IPS-18a (cell line): ENCODE results near the gene EDARADD.
"Not testable (repeated sequence)": the region's sequence is repeated elsewhere in the genome, so short reads cannot be mapped to it uniquely, and the experiment has no call there.

Source experiments
- H3K27ac ChIP-seq: one replicate; pipeline ENCODE4 v1.5.1; 2013; ENCODE audit warnings: low read length
- H3K27me3 ChIP-seq: one replicate; pipeline ENCODE4 v1.6.1; 2013; ENCODE audit warnings: mild to moderate bottlenecking, low read length; ENCODE audit not compliant: control insufficient read depth, insufficient read depth
- H3K36me3 ChIP-seq: one replicate; pipeline ENCODE4 v1.6.1; 2013; ENCODE audit warnings: low read depth, low read length; ENCODE audit not compliant: control insufficient read depth
- H3K4me1 ChIP-seq: one replicate; pipeline ENCODE4 v1.6.1; 2013; ENCODE audit warnings: low read depth, low read length; ENCODE audit not compliant: control insufficient read depth
- H3K4me3 ChIP-seq: one replicate; pipeline ENCODE4 v1.5.1; 2013; ENCODE audit warnings: low read length
- H3K9ac ChIP-seq: one replicate; pipeline ENCODE4 v1.6.1; 2013; ENCODE audit warnings: mild to moderate bottlenecking, low read length, moderate library complexity
- H3K9me3 ChIP-seq: one replicate; pipeline ENCODE4 v1.6.1; 2013; ENCODE audit warnings: low read depth, low read length; ENCODE audit not compliant: control insufficient read depth

Gene EDARADD

DNA sequence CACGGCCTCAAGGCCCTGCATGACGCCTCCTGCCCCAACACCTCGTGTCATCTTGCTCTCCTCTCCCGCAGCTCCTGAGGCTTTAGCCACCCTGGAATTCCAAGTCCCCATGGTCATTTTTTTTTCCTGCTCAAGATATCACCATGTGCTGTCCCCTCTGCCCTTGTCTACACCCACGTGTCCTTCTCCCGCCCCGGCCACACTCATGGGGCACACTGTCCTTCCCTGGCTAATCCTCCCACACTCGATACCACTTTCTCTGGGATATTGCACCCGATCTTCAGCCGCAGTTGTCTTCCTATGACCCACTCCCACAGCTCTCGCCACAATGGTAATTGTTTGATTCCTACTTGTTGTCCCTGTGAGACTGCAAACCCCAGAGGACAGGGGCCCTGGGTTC is 100.0 kb downstream of the EDARADD start:
- no peaks in the 10 kb centered on the region for H3K9me3 ChIP-seq
- H3K27ac ChIP-seq, result no peak overlapping the region
- no peaks in the 10 kb centered on the region for H3K27me3 ChIP-seq
- no peak overlapping the region for H3K4me3 ChIP-seq
- H3K4me1 ChIP-seq, result no peaks in the 10 kb centered on the region
- H3K36me3 ChIP-seq, result no peaks in the 10 kb centered on the region
- no peak overlapping the region for H3K9ac ChIP-seq

DNA sequence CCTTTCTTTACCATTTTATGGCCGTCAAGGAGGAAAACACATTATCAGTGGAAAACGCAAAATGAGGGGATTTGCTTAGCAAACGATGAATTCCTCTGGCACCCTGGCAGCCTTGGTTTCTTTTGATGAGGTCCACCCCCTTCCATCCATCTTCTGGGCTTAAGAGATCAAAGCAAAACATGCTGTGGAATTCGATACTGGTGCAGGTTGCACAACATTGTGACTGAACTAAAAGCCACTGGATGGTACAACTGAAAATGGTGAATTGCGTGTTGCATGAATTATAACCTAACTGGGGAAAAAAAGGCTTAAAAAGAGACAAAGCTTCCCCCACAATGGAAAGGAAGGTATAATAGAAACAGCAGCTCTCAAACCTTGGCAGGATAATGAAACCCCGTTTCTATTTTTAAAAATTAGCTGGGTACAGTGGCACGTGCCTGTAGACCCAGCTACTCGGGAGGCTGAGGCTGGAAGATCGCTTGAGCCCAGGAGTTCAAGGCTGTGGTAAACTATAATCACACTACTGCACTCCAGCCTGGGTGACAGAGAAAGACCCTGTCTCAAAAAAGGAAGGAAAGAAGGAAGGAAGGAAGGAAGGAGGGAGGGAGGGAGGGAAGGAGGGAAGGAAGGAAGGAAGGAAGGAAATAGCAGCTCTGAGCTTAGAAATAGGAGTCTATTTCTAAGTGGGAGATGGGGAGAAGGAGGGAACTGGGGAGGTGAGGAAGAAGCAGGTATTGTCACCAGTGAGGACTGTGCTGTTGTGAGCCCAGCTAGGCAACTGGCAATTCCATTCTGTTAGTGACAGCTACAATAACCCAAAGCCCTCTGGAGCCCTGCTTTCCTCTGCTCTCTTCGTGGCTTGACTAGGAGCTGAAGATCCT is 100.7 kb downstream of the EDARADD start:
- no peaks in the 10 kb centered on the region for H3K9me3 ChIP-seq
- no peaks in the 10 kb centered on the region for H3K4me1 ChIP-seq
- H3K27me3 ChIP-seq, result no peaks in the 10 kb centered on the region
- no peak overlapping the region for H3K4me3 ChIP-seq
- H3K27ac ChIP-seq, result no peak overlapping the region
- no peak overlapping the region for H3K9ac ChIP-seq
- H3K36me3 ChIP-seq, result no peaks in the 10 kb centered on the region

- Histone ChIP-seq H3K9ac (no peak overlapping the region), H3K4me3 (no peak overlapping the region), H3K4me1 (no peaks in the 10 kb centered on the region), H3K27ac (no peak overlapping the region), H3K9me3 (no peaks in the 10 kb centered on the region), H3K27me3 (no peaks in the 10 kb centered on the region), H3K36me3 (no peaks in the 10 kb centered on the region)
These were observed 101.5 kb downstream of the EDARADD start for GRCh38 chr1:236495467-236496112.

GRCh38 chr1:236497908-236498307 is 103.8 kb downstream of the EDARADD start:
- Histone ChIP-seq H3K27ac (no peak overlapping the region), H3K36me3 (no peaks in the 10 kb centered on the region), H3K27me3 (no peaks in the 10 kb centered on the region), H3K4me3 (no peak overlapping the region), H3K4me1 (peaks cover 5% of the 10 kb centered on the region), H3K9me3 (no peaks in the 10 kb centered on the region), H3K9ac (no peak overlapping the region)

GRCh38 chr1:236501093-236501492 is 107.0 kb downstream of the EDARADD start:
- no peaks in the 10 kb centered on the region for H3K9me3 ChIP-seq
- no peak overlapping the region for H3K9ac ChIP-seq
- H3K27ac ChIP-seq, result no peak overlapping the region
- no peaks in the 10 kb centered on the region for H3K36me3 ChIP-seq
- H3K27me3 ChIP-seq, result no peaks in the 10 kb centered on the region
- no peak overlapping the region for H3K4me3 ChIP-seq
- peaks cover 5% of the 10 kb centered on the region for H3K4me1 ChIP-seq

DNA sequence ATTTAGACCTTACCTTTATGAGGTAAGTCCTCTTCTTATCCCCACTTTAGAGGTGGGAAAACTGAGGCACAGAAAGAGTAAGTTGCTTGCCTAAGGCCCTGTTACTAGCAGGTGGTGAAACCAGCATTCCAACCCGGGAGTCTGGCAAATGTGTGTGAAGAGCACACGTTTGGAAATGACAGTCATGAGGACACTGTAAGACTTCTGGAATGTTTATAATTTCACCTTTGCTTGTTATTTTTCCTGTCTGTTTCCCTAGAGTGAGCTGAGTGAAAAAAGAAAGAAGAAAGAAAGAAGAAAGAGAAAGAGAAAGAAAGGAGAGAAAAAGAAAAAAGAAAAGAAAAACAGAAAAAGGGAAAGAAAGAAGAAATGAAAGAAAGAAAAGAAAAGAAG is 108.5 kb downstream of the EDARADD start:
- peaks cover 5% of the 10 kb centered on the region for H3K4me1 ChIP-seq
- no peak overlapping the region for H3K9ac ChIP-seq
- H3K36me3 ChIP-seq, result no peaks in the 10 kb centered on the region
- no peaks in the 10 kb centered on the region for H3K27me3 ChIP-seq
- H3K9me3 ChIP-seq, result no peaks in the 10 kb centered on the region
- no peak overlapping the region for H3K4me3 ChIP-seq
- H3K27ac ChIP-seq, result no peak overlapping the region

GRCh38 chr1:236502972-236503639 is 109.0 kb downstream of the EDARADD start:
- Histone ChIP-seq H3K9ac (no peak overlapping the region), H3K9me3 (no peaks in the 10 kb centered on the region), H3K27ac (no peak overlapping the region), H3K36me3 (no peaks in the 10 kb centered on the region), H3K4me3 (peak overlapping the region; percentile 39), H3K4me1 (peaks cover 5% of the 10 kb centered on the region), H3K27me3 (no peaks in the 10 kb centered on the region)

DNA sequence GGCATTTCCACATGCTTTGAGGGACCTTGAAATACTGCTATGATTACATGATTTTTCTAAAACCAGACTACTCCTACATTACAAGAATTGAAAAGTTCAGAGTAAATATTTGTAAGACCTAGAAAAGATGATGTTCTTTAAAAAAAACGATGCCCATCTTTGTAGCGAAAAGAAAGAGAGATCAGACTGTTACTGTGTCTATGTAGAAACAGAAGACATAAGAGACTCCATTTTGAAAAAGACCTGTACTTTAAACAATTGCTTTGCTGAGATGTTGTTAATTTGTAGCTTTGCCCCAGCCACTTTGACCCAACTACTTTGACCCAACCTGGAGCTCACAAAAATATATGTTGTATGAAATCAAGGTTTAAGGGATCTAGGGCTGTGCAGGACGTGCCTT is 110.3 kb downstream of the EDARADD start:
- H3K27me3 ChIP-seq, H3K9me3 ChIP-seq, H3K4me1 ChIP-seq, H3K4me3 ChIP-seq, H3K27ac ChIP-seq, H3K36me3 ChIP-seq, H3K9ac ChIP-seq: not testable (repeated sequence)

DNA sequence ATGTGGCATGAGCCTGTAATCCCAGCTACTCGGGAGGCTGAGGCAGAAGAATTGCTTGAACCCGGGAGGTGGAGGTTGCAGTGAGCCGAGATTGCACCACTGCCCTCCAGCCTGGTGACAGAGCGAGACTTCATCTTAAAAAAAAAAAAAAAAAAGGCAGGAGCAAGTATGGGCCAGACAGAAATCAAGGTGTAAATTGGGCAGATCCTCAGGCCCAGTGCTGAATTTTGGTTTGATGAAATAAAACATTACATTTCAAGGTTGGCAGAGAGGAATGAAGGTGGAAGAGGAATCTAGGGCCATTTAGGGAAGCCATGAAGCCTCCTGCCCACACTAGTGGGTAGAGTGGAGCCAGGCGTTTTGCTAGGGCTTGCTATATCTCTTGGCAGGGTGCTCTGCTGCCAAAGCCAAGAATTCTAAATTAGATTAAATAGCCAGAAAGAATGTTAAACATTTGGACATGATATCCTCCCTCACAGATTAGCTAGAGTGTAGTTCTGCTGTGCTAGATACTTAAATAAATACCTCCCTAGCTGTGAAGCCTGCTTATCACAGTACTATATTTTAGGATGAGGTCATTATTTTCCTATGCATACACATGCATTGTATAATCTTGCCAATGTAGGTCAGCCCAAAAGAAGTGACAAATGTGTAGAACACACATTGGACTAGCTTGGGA is 113.1 kb downstream of the EDARADD start:
- Histone ChIP-seq H3K36me3 (no peaks in the 10 kb centered on the region), H3K27ac (no peak overlapping the region), H3K9me3 (no peaks in the 10 kb centered on the region), H3K9ac (no peak overlapping the region), H3K4me1 (peaks cover 5% of the 10 kb centered on the region), H3K4me3 (no peak overlapping the region), H3K27me3 (no peaks in the 10 kb centered on the region)

- Histone ChIP-seq H3K27ac (no peak overlapping the region), H3K4me1 (no peaks in the 10 kb centered on the region), H3K4me3 (no peak overlapping the region), H3K9ac (no peak overlapping the region), H3K9me3 (no peaks in the 10 kb centered on the region), H3K27me3 (no peaks in the 10 kb centered on the region), H3K36me3 (no peaks in the 10 kb centered on the region)
These were observed 114.5 kb downstream of the EDARADD start for GRCh38 chr1:236508593-236509027.

DNA sequence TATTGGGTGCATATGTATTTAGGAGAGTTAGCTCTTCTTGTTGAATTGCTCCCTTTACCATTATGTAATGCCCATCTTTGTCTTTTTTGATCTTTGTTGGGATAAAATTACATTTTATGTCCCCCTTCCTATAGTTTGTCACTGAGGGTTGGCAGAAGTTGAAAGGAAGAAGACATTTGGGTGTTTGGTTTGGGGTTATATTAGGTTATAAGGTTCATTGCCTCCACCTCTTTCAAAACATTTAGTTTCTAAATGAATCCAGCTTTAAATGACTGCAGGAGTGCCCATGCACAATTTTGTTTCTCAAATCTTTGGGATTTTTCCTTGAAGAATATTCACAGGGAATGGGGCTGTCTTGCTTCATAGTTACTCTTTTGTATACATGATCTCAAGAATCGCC is 115.1 kb downstream of the EDARADD start:
- H3K9me3 ChIP-seq, result no peaks in the 10 kb centered on the region
- H3K4me1 ChIP-seq, result no peaks in the 10 kb centered on the region
- no peaks in the 10 kb centered on the region for H3K27me3 ChIP-seq
- H3K4me3 ChIP-seq, result no peak overlapping the region
- no peak overlapping the region for H3K9ac ChIP-seq
- H3K27ac ChIP-seq, result no peak overlapping the region
- no peaks in the 10 kb centered on the region for H3K36me3 ChIP-seq
